Measurements from ENCODE around the gene RAD51B. TPM values are rescaled to one million over a fixed set of nuclear protein-coding genes. Genes with fewer than 3 reads are reported as not detected.
A peak's percentile ranks its signal among the peaks of the same experiment; 100 is the strongest.

RAD51B gene
- polyA plus RNA-seq, 1 donor (not counting 4 experiments of a cell fraction or from before 2014, with no cell fraction given): 13.3 TPM

DNA sequence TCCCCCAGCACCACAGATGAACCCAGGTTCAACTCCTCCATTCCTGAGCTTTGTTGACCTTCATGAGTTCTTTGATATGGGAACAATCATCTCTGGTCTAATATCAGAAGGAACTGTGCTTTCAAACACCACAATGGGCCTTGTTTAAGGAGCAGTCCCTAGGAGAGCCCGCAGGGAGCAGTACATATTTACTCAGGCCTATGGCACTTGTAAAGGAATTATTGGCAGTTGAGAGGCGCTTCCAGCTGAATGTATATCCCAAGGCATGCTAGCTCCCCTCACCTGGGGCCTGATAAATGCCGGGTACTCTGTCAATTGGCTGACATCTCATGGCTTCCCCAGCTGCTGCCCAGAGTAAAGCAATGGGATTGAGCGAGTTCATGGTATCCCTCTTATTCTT lies 897.1 kb downstream of the RAD51B start:
- FAIRE-seq (no peak), DNase-seq (ENCODE audit: low read depth, low spot score) (no peak)
- no peak overlapping the region for H2AFZ ChIP-seq (ENCODE audit: control insufficient read depth, low read length)
- no peak overlapping the region for H3K4me2 ChIP-seq (ENCODE audit: control insufficient read depth, extremely low read depth, insufficient read depth, low read depth, low read length)
- H3K27ac ChIP-seq (ENCODE audit: control insufficient read depth, insufficient read depth, low read length): no peak overlapping the region
- no peaks in the 10 kb centered on the region for H3K27me3 ChIP-seq (ENCODE audit: control insufficient read depth, extremely low read depth, insufficient read depth, low read length)
- H3K4me1 ChIP-seq (ENCODE audit: control insufficient read depth, extremely low read depth, insufficient read depth, low read length): no peaks in the 10 kb centered on the region
- H3K79me2 ChIP-seq (ENCODE audit: control insufficient read depth, insufficient read depth, low read length): no peaks in the 10 kb centered on the region
- TF ChIP-seq, protein P1, sequence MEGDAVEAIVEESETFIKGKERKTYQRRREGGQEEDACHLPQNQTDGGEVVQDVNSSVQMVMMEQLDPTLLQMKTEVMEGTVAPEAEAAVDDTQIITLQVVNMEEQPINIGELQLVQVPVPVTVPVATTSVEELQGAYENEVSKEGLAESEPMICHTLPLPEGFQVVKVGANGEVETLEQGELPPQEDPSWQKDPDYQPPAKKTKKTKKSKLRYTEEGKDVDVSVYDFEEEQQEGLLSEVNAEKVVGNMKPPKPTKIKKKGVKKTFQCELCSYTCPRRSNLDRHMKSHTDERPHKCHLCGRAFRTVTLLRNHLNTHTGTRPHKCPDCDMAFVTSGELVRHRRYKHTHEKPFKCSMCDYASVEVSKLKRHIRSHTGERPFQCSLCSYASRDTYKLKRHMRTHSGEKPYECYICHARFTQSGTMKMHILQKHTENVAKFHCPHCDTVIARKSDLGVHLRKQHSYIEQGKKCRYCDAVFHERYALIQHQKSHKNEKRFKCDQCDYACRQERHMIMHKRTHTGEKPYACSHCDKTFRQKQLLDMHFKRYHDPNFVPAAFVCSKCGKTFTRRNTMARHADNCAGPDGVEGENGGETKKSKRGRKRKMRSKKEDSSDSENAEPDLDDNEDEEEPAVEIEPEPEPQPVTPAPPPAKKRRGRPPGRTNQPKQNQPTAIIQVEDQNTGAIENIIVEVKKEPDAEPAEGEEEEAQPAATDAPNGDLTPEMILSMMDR (optimal IDR thresholded peaks at IDR 0.05 in 1 of 3, IDR thresholded peaks at IDR 0.05 in 1 of 3, conservative IDR thresholded peaks at IDR 0.05 in 1 of 3; ENCODE audit: extremely low read depth in 1 of 3, insufficient read depth in 2 of 3, low read length in 3 of 3): no peak
- no peak for TF ChIP-seq EZH2 (IDR thresholded peaks at IDR 0.05; ENCODE audit: low read length)
- H3K9me1 ChIP-seq (ENCODE audit: control insufficient read depth, extremely low read depth, insufficient read depth, low read length): no peaks in the 10 kb centered on the region
- H3K9me3 ChIP-seq (ENCODE audit: control insufficient read depth, low read depth, low read length): no peaks in the 10 kb centered on the region
- H4K20me1 ChIP-seq (ENCODE audit: control insufficient read depth, extremely low read depth, insufficient read depth, low read length): no peaks in the 10 kb centered on the region
- no peak overlapping the region for H3K4me3 ChIP-seq (ENCODE audit: control insufficient read depth in 2 of 3, extremely low read depth in 1 of 3, insufficient read depth in 2 of 3, low read depth in 1 of 3, low read length in 3 of 3)
- H3K36me3 ChIP-seq (ENCODE audit: control insufficient read depth in 2 of 2, extremely low read depth in 1 of 2, insufficient read depth in 2 of 2, low read length in 2 of 2): no peaks in the 10 kb centered on the region
- no peak overlapping the region for H3K9ac ChIP-seq (ENCODE audit: control insufficient read depth, extremely low read depth, insufficient read depth, low read length)
- dilution Hi-C loops (cut with MboI; ENCODE audit: extremely low pct_ligation_motif_present, low sequenced_read_pairs): no loop called here

DNA sequence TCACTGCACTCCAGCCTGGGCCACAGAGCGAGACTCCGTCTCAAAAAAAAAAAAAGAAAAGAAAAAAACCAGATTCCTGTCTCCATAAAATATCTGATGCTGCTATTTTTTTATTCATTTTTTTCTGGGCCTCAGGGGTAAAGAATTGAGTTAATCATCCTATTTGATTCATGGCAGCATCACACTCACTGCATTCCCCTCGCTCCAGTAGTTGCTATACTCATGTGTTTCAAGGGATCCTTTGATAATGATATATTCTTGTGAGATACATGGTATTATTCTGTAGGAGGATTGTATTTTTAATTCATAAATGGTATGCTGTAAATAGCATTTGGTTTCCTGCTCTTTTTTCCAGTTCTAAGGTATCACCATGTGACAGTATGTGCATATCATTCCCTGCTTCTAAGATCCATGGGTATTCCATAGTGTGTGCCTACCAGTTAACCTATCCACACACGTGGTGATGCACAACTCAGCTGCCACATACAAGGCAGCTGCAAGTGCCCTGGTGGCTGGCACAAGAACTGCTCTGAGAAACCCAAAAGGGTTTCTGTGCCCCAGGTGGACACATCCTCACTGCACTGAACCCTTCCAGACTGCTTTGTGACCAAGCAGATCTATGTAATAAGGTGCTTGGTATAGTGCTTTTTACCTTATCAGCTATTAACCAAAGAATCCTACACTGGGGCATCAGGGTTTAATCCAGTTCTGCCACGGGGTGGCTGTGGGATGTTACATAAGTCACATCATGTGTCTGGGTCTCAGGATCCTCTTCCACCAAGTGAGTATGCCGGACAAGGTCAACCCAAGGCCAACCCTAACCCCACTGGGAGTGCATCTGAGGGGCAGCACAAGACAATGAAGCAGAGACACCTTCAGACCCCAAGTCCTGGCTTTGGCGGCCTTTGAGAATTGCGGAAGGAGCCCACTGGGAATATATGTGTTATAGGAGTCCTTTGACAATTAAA lies 898.7 kb downstream of the RAD51B start:
- H3K4me1 ChIP-seq (ENCODE audit: control insufficient read depth, extremely low read depth, insufficient read depth, low read length): no peaks in the 10 kb centered on the region
- no peak overlapping the region for H3K27ac ChIP-seq (ENCODE audit: control insufficient read depth, insufficient read depth, low read length)
- H3K27me3 ChIP-seq (ENCODE audit: control insufficient read depth, extremely low read depth, insufficient read depth, low read length): no peaks in the 10 kb centered on the region
- H3K36me3 ChIP-seq (ENCODE audit: control insufficient read depth in 2 of 2, extremely low read depth in 1 of 2, insufficient read depth in 2 of 2, low read length in 2 of 2): no peaks in the 10 kb centered on the region
- no peak overlapping the region for H2AFZ ChIP-seq (ENCODE audit: control insufficient read depth, low read length)
- DNase-seq (ENCODE audit: low read depth, low spot score) (no peak), FAIRE-seq (no peak)
- H3K9me1 ChIP-seq (ENCODE audit: control insufficient read depth, extremely low read depth, insufficient read depth, low read length): no peaks in the 10 kb centered on the region
- H3K9me3 ChIP-seq (ENCODE audit: control insufficient read depth, low read depth, low read length): no peaks in the 10 kb centered on the region
- H4K20me1 ChIP-seq (ENCODE audit: control insufficient read depth, extremely low read depth, insufficient read depth, low read length): no peaks in the 10 kb centered on the region
- dilution Hi-C loops (cut with MboI; ENCODE audit: extremely low pct_ligation_motif_present, low sequenced_read_pairs): no loop called here
- H3K79me2 ChIP-seq (ENCODE audit: control insufficient read depth, insufficient read depth, low read length): no peaks in the 10 kb centered on the region
- TF ChIP-seq, protein P1 (optimal IDR thresholded peaks at IDR 0.05 in 1 of 3, IDR thresholded peaks at IDR 0.05 in 1 of 3, conservative IDR thresholded peaks at IDR 0.05 in 1 of 3; ENCODE audit: extremely low read depth in 1 of 3, insufficient read depth in 2 of 3, low read length in 3 of 3): peak; percentile 53 to 72 (median 64)
- TF ChIP-seq EZH2 (IDR thresholded peaks at IDR 0.05; ENCODE audit: low read length): no peak
- no peak overlapping the region for H3K4me3 ChIP-seq (ENCODE audit: control insufficient read depth in 2 of 3, extremely low read depth in 1 of 3, insufficient read depth in 2 of 3, low read depth in 1 of 3, low read length in 3 of 3)
- no peak overlapping the region for H3K4me2 ChIP-seq (ENCODE audit: control insufficient read depth, extremely low read depth, insufficient read depth, low read depth, low read length)
- H3K9ac ChIP-seq (ENCODE audit: control insufficient read depth, extremely low read depth, insufficient read depth, low read length): no peak overlapping the region

Measured in keratinocyte (primary cell).